Type B pancreatic cell (in vitro differentiated cells): Measurements from ENCODE around the gene LONRF3. TPM values are rescaled to one million over a fixed set of nuclear protein-coding genes. Genes with fewer than 3 reads are reported as not detected.

Source experiments
- DNase-seq: peaks from one replicate; pipeline ENCODE4 v3.0.0; 2021; ENCODE audit warnings: mixed read lengths; ENCODE audit not compliant: unreplicated experiment; ENCODE audit errors: extremely low spot score
- H3K27ac Mint-ChIP-seq: 2 replicates; pipeline ENCODE4 v1.8.0; 2021; ENCODE audit warnings: mild to moderate bottlenecking, mixed read lengths
- H3K27me3 Mint-ChIP-seq: 2 replicates; pipeline ENCODE4 v1.8.0; 2021; ENCODE audit warnings: mixed read lengths
- H3K36me3 Mint-ChIP-seq: 2 replicates; pipeline ENCODE4 v1.8.0; 2021; ENCODE audit warnings: mixed read lengths
- H3K4me1 Mint-ChIP-seq: one replicate; pipeline ENCODE4 v1.8.0; 2021; ENCODE audit warnings: mixed read lengths; ENCODE audit not compliant: unreplicated experiment
- H3K4me3 Mint-ChIP-seq: 2 replicates; pipeline ENCODE4 v1.8.0; 2021; ENCODE audit warnings: mild to moderate bottlenecking, mixed read lengths
- H3K9me3 Mint-ChIP-seq: 2 replicates; pipeline ENCODE4 v1.8.0; 2021; ENCODE audit warnings: mixed read lengths
- CTCF ChIP-seq: fragments of 200-600 bp; sonication (generic); conservative IDR thresholded peaks from 2 replicates; pipeline ENCODE4 v1.5.0; 2021; ENCODE audit warnings: antibody characterized with exemption, mild to moderate bottlenecking
- total RNA-seq: library from RNA; stranded (reverse); gene quantifications from 2 replicates; pipeline ENCODE4 v1.2.1, GENCODE V29; 2021; ENCODE audit warnings: low replicate concordance

LONRF3 gene
- total RNA-seq, 1 donor from 2014 or later, result 1.5 TPM

DNA sequence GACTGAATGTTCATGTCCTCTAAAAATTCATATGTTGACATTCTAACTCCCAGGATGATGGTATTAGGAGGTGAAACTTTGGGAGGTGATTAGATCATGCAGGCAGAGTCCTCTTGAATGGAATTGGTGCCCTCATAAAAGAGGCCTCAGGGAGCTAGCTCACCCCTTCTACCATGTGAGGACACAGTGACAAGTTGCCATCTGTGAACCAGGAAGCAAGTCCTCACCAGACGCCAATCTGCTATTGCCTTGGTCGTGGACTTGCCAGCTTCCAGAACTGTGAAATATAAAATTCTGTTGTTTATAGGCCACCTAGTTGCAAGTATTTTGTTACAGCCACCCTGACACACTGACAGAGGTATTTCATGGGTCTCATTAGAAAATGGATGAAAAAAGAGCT, 28.5 kb upstream of the LONRF3 start:
- Mint-ChIP-seq H3K4me3 (no peak overlapping the region), H3K27ac (no peak overlapping the region), H3K27me3 (no peaks in the 10 kb centered on the region), H3K36me3 (no peaks in the 10 kb centered on the region), H3K4me1 (no peaks in the 10 kb centered on the region), H3K9me3 (no peaks in the 10 kb centered on the region)
- TF ChIP-seq CTCF, result no peak
- DNase-seq, result no peak

DNA sequence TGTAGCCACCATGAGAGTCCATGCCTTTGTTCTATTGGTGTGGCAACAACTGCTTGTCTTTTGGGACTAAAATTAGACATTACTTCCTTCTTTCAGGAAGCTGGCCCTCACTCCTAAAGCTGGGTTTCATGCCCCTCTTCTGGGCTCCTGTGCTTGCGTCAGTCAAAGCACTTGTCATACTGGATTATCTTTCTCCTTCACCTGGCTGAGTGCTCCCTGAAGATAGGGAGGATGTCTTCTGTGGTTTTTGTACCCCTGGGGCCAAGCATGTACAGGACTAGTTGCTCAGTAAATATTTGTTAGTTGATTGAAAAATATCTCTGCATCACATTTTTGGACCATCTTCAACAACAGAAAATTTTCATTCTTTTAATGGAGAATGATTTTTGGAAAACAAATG, 26.1 kb upstream of the LONRF3 start:
- Mint-ChIP-seq H3K36me3 (no peaks in the 10 kb centered on the region), H3K27ac (no peak overlapping the region), H3K27me3 (no peaks in the 10 kb centered on the region), H3K9me3 (no peaks in the 10 kb centered on the region), H3K4me1 (no peaks in the 10 kb centered on the region), H3K4me3 (no peak overlapping the region)
- no peak for DNase-seq
- no peak for TF ChIP-seq CTCF

DNA sequence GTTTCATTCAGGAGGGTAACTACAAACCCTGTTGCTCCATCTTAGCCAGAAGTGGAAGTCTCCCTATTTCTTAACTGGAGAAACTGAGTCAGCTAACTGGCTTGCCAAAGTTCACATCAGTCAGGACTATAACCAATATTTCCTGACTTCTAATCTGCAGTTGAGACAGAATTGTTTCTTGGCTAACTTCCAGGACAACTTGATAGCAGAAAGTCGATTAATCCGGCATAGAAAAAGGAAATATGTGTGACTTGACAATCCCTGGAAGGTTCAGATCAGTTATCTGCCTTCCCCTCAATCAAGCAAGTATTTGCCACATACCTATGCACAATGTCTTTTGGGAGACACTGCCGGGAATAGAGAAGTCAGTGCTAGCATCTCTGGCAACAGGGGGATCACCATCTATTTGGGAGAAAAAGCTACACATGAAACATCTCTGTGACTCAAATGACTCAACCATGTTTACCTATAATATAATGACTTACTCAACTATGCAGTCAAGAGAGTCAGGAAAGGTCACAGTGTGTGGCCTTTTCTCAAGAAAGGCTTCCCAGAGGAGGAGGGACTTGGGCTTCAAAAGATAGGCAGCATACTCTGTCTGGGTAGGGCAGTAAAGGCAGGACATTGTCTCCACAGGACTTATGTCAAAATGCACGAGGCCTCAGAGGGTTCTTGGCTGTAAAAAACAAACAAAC, 12.4 kb upstream of the LONRF3 start:
- H3K36me3 Mint-ChIP-seq, result no peaks in the 10 kb centered on the region
- no peak for TF ChIP-seq CTCF
- no peak for DNase-seq
- H3K27me3 Mint-ChIP-seq, result peaks cover 4% of the 10 kb centered on the region
- H3K4me1 Mint-ChIP-seq, result no peaks in the 10 kb centered on the region
- no peaks in the 10 kb centered on the region for H3K9me3 Mint-ChIP-seq
- no peak overlapping the region for H3K27ac Mint-ChIP-seq
- no peak overlapping the region for H3K4me3 Mint-ChIP-seq

- no peaks in the 10 kb centered on the region for H3K9me3 Mint-ChIP-seq
- no peaks in the 10 kb centered on the region for H3K4me1 Mint-ChIP-seq
- H3K4me3 Mint-ChIP-seq, result no peak overlapping the region
- DNase-seq, result no peak
- H3K27ac Mint-ChIP-seq, result no peak overlapping the region
- H3K36me3 Mint-ChIP-seq, result no peaks in the 10 kb centered on the region
- H3K27me3 Mint-ChIP-seq, result peaks cover 9% of the 10 kb centered on the region
- TF ChIP-seq CTCF, result no peak
Measured at GRCh38 chrX:118963159-118963558, 11.3 kb upstream of the LONRF3 start.

DNA sequence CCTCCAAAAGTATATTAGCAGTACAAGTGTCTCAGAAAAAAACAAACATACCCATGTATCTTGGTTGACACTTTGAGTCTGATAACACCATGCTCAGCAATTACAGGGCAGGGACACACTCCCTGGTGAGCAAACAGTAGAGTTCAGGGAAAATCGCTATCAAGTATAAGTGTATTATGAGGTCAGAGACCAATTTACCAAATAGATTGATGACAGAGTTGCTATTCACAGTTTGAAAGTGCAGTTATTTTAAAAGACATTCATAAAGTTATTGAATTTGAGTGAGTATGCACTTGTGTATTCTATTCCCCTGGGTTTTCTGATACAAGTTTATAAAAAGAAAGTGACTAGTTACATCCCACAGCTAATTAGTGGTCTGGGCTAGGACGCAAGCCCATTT, 10.2 kb upstream of the LONRF3 start:
- Mint-ChIP-seq H3K9me3 (no peaks in the 10 kb centered on the region), H3K4me1 (no peaks in the 10 kb centered on the region), H3K36me3 (no peaks in the 10 kb centered on the region), H3K27ac (no peak overlapping the region), H3K27me3 (peaks cover 17% of the 10 kb centered on the region), H3K4me3 (no peak overlapping the region)
- no peak for DNase-seq
- TF ChIP-seq CTCF, result no peak

DNA sequence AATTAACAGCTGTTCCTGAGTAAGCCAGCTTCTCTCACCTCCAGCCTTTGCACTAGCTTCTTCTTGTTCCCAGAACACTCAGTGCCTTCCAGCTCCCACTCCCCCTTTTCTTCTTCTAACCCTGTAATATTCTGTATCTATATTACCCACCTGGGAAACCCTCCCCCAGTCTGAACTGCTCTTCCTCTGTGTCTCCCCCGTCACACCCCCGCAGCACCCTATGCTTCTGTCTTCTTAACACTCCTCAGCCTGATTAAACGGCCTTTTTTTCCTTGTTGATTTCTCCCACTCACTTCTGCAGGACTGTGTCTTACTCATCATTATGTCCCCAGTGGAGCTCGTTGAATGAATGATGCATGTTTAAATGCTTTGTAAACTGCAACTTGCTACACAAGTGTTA, 9.0 kb upstream of the LONRF3 start:
- H3K9me3 Mint-ChIP-seq, result peaks cover 3% of the 10 kb centered on the region
- no peak overlapping the region for H3K4me3 Mint-ChIP-seq
- no peak overlapping the region for H3K27ac Mint-ChIP-seq
- DNase-seq, result no peak
- TF ChIP-seq CTCF, result no peak
- peaks cover 22% of the 10 kb centered on the region for H3K27me3 Mint-ChIP-seq
- H3K36me3 Mint-ChIP-seq, result no peaks in the 10 kb centered on the region
- H3K4me1 Mint-ChIP-seq, result no peaks in the 10 kb centered on the region
